ENCODE measurements around the gene ZBTB47.

- TF ChIP-seq EP300 (conservative IDR thresholded peaks at IDR 0.05; ENCODE audit: poor library complexity, severe bottlenecking): no peak
- TF ChIP-seq CTCF (IDR thresholded peaks at IDR 0.05; ENCODE audit: poor library complexity, severe bottlenecking): no peak
- TF ChIP-seq EZH2 (IDR thresholded peaks at IDR 0.05; ENCODE audit: borderline replicate concordance, insufficient read depth, low read length, poor library complexity, severe bottlenecking): no peak
- TF ChIP-seq RAD21 (conservative IDR thresholded peaks at IDR 0.05): no peak
- no peak for TF ChIP-seq TAF1 (IDR thresholded peaks at IDR 0.05; ENCODE audit: low read depth)
- TF ChIP-seq POLR2AphosphoS5 (IDR thresholded peaks at IDR 0.05): no peak
Measured at GRCh38 chr3:42701371-42702065, 48.0 kb downstream of the ZBTB47 start.
